GM12892 (cell line): ENCODE data around the gene NXPH3.

Experiments used
- POLR2A ChIP-seq: IDR thresholded peaks from 2 replicates; pipeline ENCODE4 v1.6.1; 2011; ENCODE audit warnings: low read depth, low read length, control low read depth
- POLR2AphosphoS5 ChIP-seq: IDR thresholded peaks from 2 replicates; pipeline ENCODE4 v1.6.1; 2011; ENCODE audit warnings: low read depth, low read length, control low read depth

GRCh38 chr17:49577963-49578362, 2.3 kb downstream of the NXPH3 start:
- TF ChIP-seq POLR2AphosphoS5 (no peak), POLR2A (no peak)
